Osteoblast (primary cell): Measurements from ENCODE around the gene MOSMO. TPM values are rescaled to one million over a fixed set of nuclear protein-coding genes. Genes with fewer than 3 reads are reported as not detected.

Experiments used
- DNase-seq: peaks from one replicate; pipeline ENCODE4 v3.0.0; 2011; ENCODE audit warnings: low spot score, mixed read lengths; ENCODE audit not compliant: insufficient read length; ENCODE audit errors: missing footprints
- H2AFZ ChIP-seq: 2 replicates; pipeline ENCODE4 v1.6.0; 2011; ENCODE audit warnings: mild to moderate bottlenecking, low read length
- H3K27ac ChIP-seq: 2 replicates; pipeline ENCODE4 v1.5.1; 2011; ENCODE audit warnings: mild to moderate bottlenecking, low read depth, low read length, moderate library complexity
- H3K27me3 ChIP-seq: 2 replicates; pipeline ENCODE4 v1.6.0; 2012; ENCODE audit warnings: mild to moderate bottlenecking, control low read depth, inconsistent platforms, low read length, moderate library complexity; ENCODE audit not compliant: insufficient read depth
- H3K36me3 ChIP-seq: 2 replicates; pipeline ENCODE4 v1.5.1; 2011; ENCODE audit warnings: mild to moderate bottlenecking, low read length, control low read depth, moderate library complexity; ENCODE audit not compliant: insufficient read depth
- H3K4me1 ChIP-seq: 2 replicates; pipeline ENCODE4 v1.5.1; 2011; ENCODE audit warnings: mild to moderate bottlenecking, low read length, control low read depth, moderate library complexity; ENCODE audit not compliant: insufficient read depth
- H3K4me2 ChIP-seq: 2 replicates; pipeline ENCODE4 v1.6.0; 2011; ENCODE audit warnings: mild to moderate bottlenecking, low read length; ENCODE audit not compliant: insufficient read depth
- H3K4me3 ChIP-seq: fragments of 200-600 bp; sonication (generic); 3 replicates; pipeline ENCODE4 v1.5.1; 2012; ENCODE audit warnings: mild to moderate bottlenecking, low read length, inconsistent platforms; ENCODE audit not compliant: insufficient read depth
- H3K79me2 ChIP-seq: 2 replicates; pipeline ENCODE4 v1.6.0; 2012; ENCODE audit warnings: mild to moderate bottlenecking, low read length, control low read depth, inconsistent platforms; ENCODE audit not compliant: insufficient read depth
- H3K9me3 ChIP-seq: 2 replicates; pipeline ENCODE4 v1.5.1; 2011; ENCODE audit warnings: low read depth, low read length, control low read depth
- H4K20me1 ChIP-seq: 2 replicates; pipeline ENCODE4 v1.6.0; 2012; ENCODE audit warnings: mild to moderate bottlenecking, low read length, control low read depth; ENCODE audit not compliant: insufficient read depth
- total RNA-seq: library from RNA; depleted of rRNA; stranded (reverse); fragments of >200 nt; gene quantifications from 2 replicates; pipeline ENCODE4 v1.2.3, GENCODE V29; 2012
- TF ChIP-seq, protein P1 (sequence below): IDR thresholded peaks from 2 replicates; pipeline ENCODE4 v1.5.1; 2011; ENCODE audit warnings: mild to moderate bottlenecking, low read depth, low read length, moderate library complexity; ENCODE audit errors: extremely low read depth

MOSMO gene
- total RNA-seq, 1 donor: 15.2 TPM

DNA sequence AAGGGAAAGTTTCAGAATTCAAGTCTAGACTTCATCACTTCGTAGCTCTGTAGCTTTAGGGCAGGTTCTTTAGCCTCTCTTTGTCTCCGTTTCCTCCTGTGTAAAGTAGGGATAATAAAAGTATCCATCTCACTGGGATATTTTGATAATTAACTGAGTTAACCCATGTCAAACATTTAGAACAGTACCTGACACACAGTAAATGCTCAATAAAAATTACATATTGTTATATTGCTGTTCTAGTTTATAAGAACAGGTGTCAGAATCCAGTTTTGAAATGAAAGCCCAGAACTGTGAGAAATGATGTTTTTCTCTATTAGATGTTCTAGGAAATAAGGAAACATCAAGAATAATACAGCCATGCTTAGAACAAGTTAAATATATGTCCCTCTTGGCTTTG, 4.3 kb downstream of the MOSMO start:
- no peak for DNase-seq
- H3K36me3 ChIP-seq: no peaks in the 10 kb centered on the region
- peaks cover 89% of the 10 kb centered on the region for H3K79me2 ChIP-seq
- H3K27ac ChIP-seq: no peak overlapping the region
- no peaks in the 10 kb centered on the region for H3K27me3 ChIP-seq
- TF ChIP-seq, protein P1, sequence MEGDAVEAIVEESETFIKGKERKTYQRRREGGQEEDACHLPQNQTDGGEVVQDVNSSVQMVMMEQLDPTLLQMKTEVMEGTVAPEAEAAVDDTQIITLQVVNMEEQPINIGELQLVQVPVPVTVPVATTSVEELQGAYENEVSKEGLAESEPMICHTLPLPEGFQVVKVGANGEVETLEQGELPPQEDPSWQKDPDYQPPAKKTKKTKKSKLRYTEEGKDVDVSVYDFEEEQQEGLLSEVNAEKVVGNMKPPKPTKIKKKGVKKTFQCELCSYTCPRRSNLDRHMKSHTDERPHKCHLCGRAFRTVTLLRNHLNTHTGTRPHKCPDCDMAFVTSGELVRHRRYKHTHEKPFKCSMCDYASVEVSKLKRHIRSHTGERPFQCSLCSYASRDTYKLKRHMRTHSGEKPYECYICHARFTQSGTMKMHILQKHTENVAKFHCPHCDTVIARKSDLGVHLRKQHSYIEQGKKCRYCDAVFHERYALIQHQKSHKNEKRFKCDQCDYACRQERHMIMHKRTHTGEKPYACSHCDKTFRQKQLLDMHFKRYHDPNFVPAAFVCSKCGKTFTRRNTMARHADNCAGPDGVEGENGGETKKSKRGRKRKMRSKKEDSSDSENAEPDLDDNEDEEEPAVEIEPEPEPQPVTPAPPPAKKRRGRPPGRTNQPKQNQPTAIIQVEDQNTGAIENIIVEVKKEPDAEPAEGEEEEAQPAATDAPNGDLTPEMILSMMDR: no peak
- no peak overlapping the region for H3K4me3 ChIP-seq
- no peaks in the 10 kb centered on the region for H3K9me3 ChIP-seq
- H3K4me2 ChIP-seq: no peak overlapping the region
- H3K4me1 ChIP-seq: peaks cover 10% of the 10 kb centered on the region
- no peak overlapping the region for H2AFZ ChIP-seq
- peaks cover 40% of the 10 kb centered on the region for H4K20me1 ChIP-seq

DNA sequence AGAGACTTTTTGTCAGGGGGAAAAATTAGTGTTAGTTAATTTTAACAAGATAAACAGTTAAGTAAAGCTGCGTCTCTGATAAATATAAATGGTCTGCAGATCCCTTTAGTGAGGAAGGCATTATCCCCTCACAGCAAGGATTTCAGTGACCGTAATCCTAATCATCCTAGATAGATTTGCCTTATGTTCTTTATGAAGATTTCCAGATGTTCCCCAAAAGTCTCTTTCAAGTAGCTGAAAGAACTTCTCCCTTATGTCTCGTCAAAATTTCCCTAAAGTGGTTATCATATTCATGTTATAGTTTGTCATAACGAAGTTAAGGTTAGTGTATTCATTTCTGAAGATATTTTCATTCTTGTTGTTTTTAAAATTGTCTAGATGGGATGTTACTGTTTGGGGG, 5.6 kb downstream of the MOSMO start:
- Histone ChIP-seq H3K9me3 (no peaks in the 10 kb centered on the region), H3K4me1 (peaks cover 8% of the 10 kb centered on the region), H4K20me1 (peaks cover 51% of the 10 kb centered on the region), H2AFZ (no peak overlapping the region), H3K79me2 (peaks cover 94% of the 10 kb centered on the region), H3K27ac (no peak overlapping the region), H3K27me3 (no peaks in the 10 kb centered on the region), H3K4me3 (no peak overlapping the region), H3K36me3 (no peaks in the 10 kb centered on the region), H3K4me2 (no peak overlapping the region)
- TF ChIP-seq, protein P1: no peak
- no peak for DNase-seq

DNA sequence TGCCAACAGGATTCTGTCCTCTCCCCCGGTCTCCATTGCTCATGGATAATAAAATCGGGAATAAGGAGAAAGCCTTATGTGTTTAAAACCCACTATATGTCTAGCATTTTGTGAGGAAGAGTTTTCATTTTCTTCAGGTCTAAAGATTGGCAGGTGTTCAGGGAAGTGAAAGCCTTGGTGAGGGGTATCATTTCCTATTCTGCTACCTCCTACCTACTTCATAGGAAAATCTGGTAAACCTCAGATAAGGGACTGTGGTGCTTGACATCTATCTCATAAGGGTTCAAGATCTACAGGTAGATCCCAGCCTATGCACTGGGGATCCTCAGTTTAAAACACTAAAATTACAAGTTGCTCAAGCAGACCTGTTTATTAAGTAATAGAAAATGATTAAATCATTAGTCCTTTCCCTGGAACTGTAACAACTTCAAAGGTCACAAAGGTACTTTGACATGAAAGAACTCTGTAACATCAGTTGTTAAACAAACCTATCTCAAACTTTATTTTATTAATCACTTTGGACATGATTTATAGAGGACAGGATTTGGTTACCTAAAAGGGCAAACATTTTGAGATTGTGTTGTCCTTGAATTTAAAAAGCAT, 6.5 kb downstream of the MOSMO start:
- TF ChIP-seq, protein P1: no peak
- Histone ChIP-seq H4K20me1 (peaks cover 56% of the 10 kb centered on the region), H3K79me2 (peaks cover 93% of the 10 kb centered on the region), H3K4me2 (no peak overlapping the region), H3K27me3 (no peaks in the 10 kb centered on the region), H2AFZ (no peak overlapping the region), H3K27ac (no peak overlapping the region), H3K9me3 (no peaks in the 10 kb centered on the region), H3K36me3 (no peaks in the 10 kb centered on the region), H3K4me1 (no peaks in the 10 kb centered on the region), H3K4me3 (no peak overlapping the region)
- no peak for DNase-seq

DNA sequence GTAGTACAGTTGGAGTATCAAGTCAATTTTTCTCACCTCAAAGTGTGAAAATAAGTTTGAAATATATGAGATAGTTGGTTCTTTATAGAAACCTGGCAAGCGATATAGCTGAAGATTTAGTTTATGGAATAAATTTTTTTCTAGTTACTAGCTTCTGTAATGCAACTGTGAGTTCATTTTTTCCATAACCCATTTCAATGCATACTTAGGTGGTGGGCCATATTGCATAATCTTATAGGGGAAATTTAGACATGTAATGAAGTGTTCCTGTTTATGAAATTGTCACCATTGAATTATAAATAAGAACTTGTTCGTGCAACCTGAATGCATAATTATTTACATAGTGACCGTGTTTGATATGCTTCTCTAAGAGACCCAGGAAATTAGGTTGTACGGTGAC, 9.0 kb downstream of the MOSMO start:
- peaks cover 87% of the 10 kb centered on the region for H3K79me2 ChIP-seq
- no peak overlapping the region for H3K4me3 ChIP-seq
- no peaks in the 10 kb centered on the region for H3K4me1 ChIP-seq
- DNase-seq: no peak
- TF ChIP-seq, protein P1: no peak
- no peak overlapping the region for H3K4me2 ChIP-seq
- no peaks in the 10 kb centered on the region for H3K27me3 ChIP-seq
- H3K9me3 ChIP-seq: no peaks in the 10 kb centered on the region
- no peaks in the 10 kb centered on the region for H3K36me3 ChIP-seq
- no peak overlapping the region for H2AFZ ChIP-seq
- no peak overlapping the region for H3K27ac ChIP-seq
- peaks cover 47% of the 10 kb centered on the region for H4K20me1 ChIP-seq
